Calu3 (cell line): ENCODE measurements around the gene UBE2E3. TPM values are rescaled to one million over a fixed set of nuclear protein-coding genes. Genes with fewer than 3 reads are reported as not detected.

Experiments used
- BruUV-seq: library from RNA; stranded (reverse); fragments of 400-500 nt; replicated peaks from 2 replicates; lab custom pipeline; 2021; lab: Mats Ljungman, UMichigan
- CTCF ChIA-PET: fragments of 300-600 bp; sonication (Branson Sonifier 250); formaldehyde crosslinking; loops from one replicate; lab custom pipeline; 2022; ENCODE audit warnings: antibody characterized with exemption; lab: Charles Lee
- DNase-seq: peaks from one replicate; pipeline ENCODE4 v3.0.0; 2022
- H3K27ac Mint-ChIP-seq: one replicate; pipeline ENCODE4 v1.8.0; 2022; ENCODE audit warnings: mixed read lengths; ENCODE audit not compliant: unreplicated experiment
- H3K27me3 Mint-ChIP-seq: one replicate; pipeline ENCODE4 v1.8.0; 2022; ENCODE audit warnings: mixed read lengths; ENCODE audit not compliant: unreplicated experiment
- H3K36me3 Mint-ChIP-seq: one replicate; pipeline ENCODE4 v1.8.0; 2022; ENCODE audit warnings: mild to moderate bottlenecking, moderate library complexity, mixed read lengths; ENCODE audit not compliant: insufficient read depth, unreplicated experiment
- H3K4me1 Mint-ChIP-seq: one replicate; pipeline ENCODE4 v1.8.0; 2022; ENCODE audit warnings: mild to moderate bottlenecking, low read depth, mixed read lengths; ENCODE audit not compliant: unreplicated experiment
- H3K4me3 Mint-ChIP-seq: one replicate; pipeline ENCODE4 v1.8.0; 2022; ENCODE audit warnings: mild to moderate bottlenecking, low read depth, moderate library complexity, mixed read lengths; ENCODE audit not compliant: unreplicated experiment
- H3K9me3 Mint-ChIP-seq: one replicate; pipeline ENCODE4 v1.8.0; 2022; ENCODE audit warnings: low read depth, mixed read lengths; ENCODE audit not compliant: unreplicated experiment
- CTCF ChIP-seq: fragments of 200-600 bp; IDR thresholded peaks from one replicate; pipeline ENCODE4 v1.8.0; 2022; ENCODE audit warnings: antibody characterized with exemption; ENCODE audit not compliant: unreplicated experiment
- intact Hi-C: fragments of 100-400 bp; cut with micrococcal nuclease; formaldehyde crosslinking; loops from one replicate; pipeline ENCODE4 v1.10.0; 2022; ENCODE audit not compliant: unreplicated experiment
- total RNA-seq: library from RNA; stranded (reverse); gene quantifications from 2 replicates; pipeline ENCODE4 v1.2.3, GENCODE V29; 2022

Gene UBE2E3
- total RNA-seq, 1 experiment from 2014 or later, result 64.3 TPM

GRCh38 chr2:180966378-180966777, 14.0 kb upstream of the UBE2E3 start:
- CTCF ChIA-PET, result no interaction called here
- no peaks in the 10 kb centered on the region for H3K4me1 Mint-ChIP-seq

GRCh38 chr2:180969124-180969523, 11.3 kb upstream of the UBE2E3 start:
- no TSS peak for BruUV-seq
- H3K9me3 Mint-ChIP-seq, result no peaks in the 10 kb centered on the region
- CTCF ChIA-PET, result no interaction called here
- H3K4me1 Mint-ChIP-seq, result no peaks in the 10 kb centered on the region
- H3K27ac Mint-ChIP-seq, result no peak overlapping the region
- TF ChIP-seq CTCF, result no peak
- H3K27me3 Mint-ChIP-seq, result no peaks in the 10 kb centered on the region
- DNase-seq, result no peak
- intact Hi-C loops, result no loop called here
- H3K36me3 Mint-ChIP-seq, result no peaks in the 10 kb centered on the region
- H3K4me3 Mint-ChIP-seq, result no peak overlapping the region

More at GRCh38 chr2:180966378-180966777, 14.0 kb upstream of the UBE2E3 start:
- no peaks in the 10 kb centered on the region for H3K9me3 Mint-ChIP-seq
- DNase-seq, result no peak
- no peak for TF ChIP-seq CTCF
- H3K4me3 Mint-ChIP-seq, result no peak overlapping the region
- no peaks in the 10 kb centered on the region for H3K27me3 Mint-ChIP-seq
- H3K27ac Mint-ChIP-seq, result no peak overlapping the region
- no peaks in the 10 kb centered on the region for H3K36me3 Mint-ChIP-seq
- no TSS peak for BruUV-seq
- intact Hi-C loops, result no loop called here

- Mint-ChIP-seq H3K4me3 (no peak overlapping the region), H3K36me3 (no peaks in the 10 kb centered on the region), H3K27ac (no peak overlapping the region), H3K27me3 (no peaks in the 10 kb centered on the region), H3K9me3 (no peaks in the 10 kb centered on the region), H3K4me1 (no peaks in the 10 kb centered on the region)
- intact Hi-C loops, result loop anchor here (5.0 kb wide), 1 partner anchor 603 kb away; no protein-coding TSS in a partner anchor
- no peak for DNase-seq
- TF ChIP-seq CTCF, result no peak
- no TSS peak for BruUV-seq
- CTCF ChIA-PET, result no interaction called here
Observed at GRCh38 chr2:180970016-180970415, 10.4 kb upstream of the UBE2E3 start.

GRCh38 chr2:180971811-180972210, 8.6 kb upstream of the UBE2E3 start:
- H3K27ac Mint-ChIP-seq, result no peak overlapping the region
- CTCF ChIA-PET, result no interaction called here
- no peaks in the 10 kb centered on the region for H3K4me1 Mint-ChIP-seq
- H3K4me3 Mint-ChIP-seq, result no peak overlapping the region
- DNase-seq, result no peak
- no peaks in the 10 kb centered on the region for H3K36me3 Mint-ChIP-seq
- no TSS peak for BruUV-seq
- H3K27me3 Mint-ChIP-seq, result no peaks in the 10 kb centered on the region
- TF ChIP-seq CTCF, result no peak
- no peaks in the 10 kb centered on the region for H3K9me3 Mint-ChIP-seq
- intact Hi-C loops, result loop anchor here (5.0 kb wide), 1 partner anchor 605 kb away; no protein-coding TSS in a partner anchor
